GM23338 (cell line): Measurements from ENCODE around the gene INSRR.

Experiments
- CREB1 ChIP-seq: fragments of 250-450 bp; sonication (Bioruptor Pico); IDR thresholded peaks from 2 replicates; pipeline ENCODE4 v1.5.0; 2020; ENCODE audit warnings: low read depth, mild to moderate bottlenecking, moderate library complexity
- CTCF ChIP-seq, 2 experiments: fragments of 200-600 bp in 1 of 2; sonication (generic) in 1 of 2; conservative IDR thresholded peaks; 2 replicates each; pipeline versions ENCODE4 v1.5.1 to v1.6.1; 2016 to 2017; ENCODE audit warnings: antibody characterized with exemption in 2 of 2, low read depth in 2 of 2, mild to moderate bottlenecking in 2 of 2, moderate library complexity in 1 of 2
- EZH2 ChIP-seq: fragments of 200-600 bp; sonication (generic); IDR thresholded peaks from one replicate; pipeline ENCODE4 v1.8.0; 2017; ENCODE audit warnings: antibody characterized with exemption, mild to moderate bottlenecking, low read depth; ENCODE audit not compliant: unreplicated experiment
- EZH2phosphoT487 ChIP-seq: fragments of 200-600 bp; sonication (generic); IDR thresholded peaks from one replicate; pipeline ENCODE4 v1.8.1; 2018; ENCODE audit warnings: antibody characterized with exemption; ENCODE audit not compliant: unreplicated experiment
- REST ChIP-seq: IDR thresholded peaks from one replicate; pipeline ENCODE4 v1.6.1; 2018; ENCODE audit warnings: antibody characterized with exemption; ENCODE audit not compliant: unreplicated experiment

GRCh38 chr1:156807627-156808026, 51.3 kb downstream of the INSRR start:
- TF ChIP-seq CTCF (conservative IDR thresholded peaks at IDR 0.05; ENCODE audit: low read depth in 2 of 2) (no peak), EZH2 (no peak), REST (no peak), CREB1 (no peak), EZH2phosphoT487 (no peak)
